GM18519 (cell line): ENCODE results near the gene ATRNL1.

Experiments
- ATAC-seq: cut with Tn5 transposase; IDR thresholded peaks from one replicate; pipeline ENCODE4 v1.9.1; 2021; ENCODE audit warnings: mild to moderate bottlenecking, moderate library complexity; ENCODE audit not compliant: unreplicated experiment, low FRiP score

ATRNL1 gene

DNA sequence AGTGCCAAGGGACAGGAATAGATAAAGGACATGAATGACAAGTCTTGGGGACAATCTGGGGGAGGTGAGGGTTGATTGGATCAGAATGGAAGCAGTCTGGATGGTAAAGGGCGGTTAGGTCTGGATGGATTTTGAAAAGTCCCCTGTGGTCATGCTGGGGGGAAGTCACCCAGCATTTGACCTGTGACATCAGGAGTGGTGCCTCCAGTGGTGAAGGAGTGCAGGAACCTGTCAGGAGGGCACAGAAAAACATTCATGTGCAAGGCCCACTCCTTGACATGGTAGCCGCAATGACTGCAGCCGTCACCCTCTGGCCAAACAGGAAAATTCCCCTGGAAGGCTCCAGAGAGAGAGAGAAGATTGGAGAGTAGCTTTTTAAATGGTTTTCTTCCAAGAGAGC lies 875.1 kb downstream of the ATRNL1 start:
- no peak for ATAC-seq

DNA sequence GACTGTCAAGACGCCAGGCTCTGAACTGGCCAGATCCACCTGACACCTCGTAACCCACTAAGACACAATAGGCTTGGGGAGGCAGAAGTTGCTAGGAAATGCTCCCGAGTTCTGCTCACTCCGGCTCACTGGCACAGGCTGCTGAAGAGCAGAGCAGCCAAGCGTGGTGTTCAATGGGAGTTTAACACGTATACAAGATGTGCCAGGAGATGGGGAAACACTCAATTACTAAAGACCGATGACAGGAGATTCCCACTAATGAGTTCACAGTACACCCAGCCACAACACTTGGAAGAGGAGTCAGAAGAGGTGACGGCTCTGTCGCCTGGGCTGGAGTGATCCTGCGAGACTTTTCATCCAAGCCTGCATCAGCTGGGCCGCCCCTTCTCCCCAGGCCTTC lies 876.4 kb downstream of the ATRNL1 start:
- no peak for ATAC-seq

DNA sequence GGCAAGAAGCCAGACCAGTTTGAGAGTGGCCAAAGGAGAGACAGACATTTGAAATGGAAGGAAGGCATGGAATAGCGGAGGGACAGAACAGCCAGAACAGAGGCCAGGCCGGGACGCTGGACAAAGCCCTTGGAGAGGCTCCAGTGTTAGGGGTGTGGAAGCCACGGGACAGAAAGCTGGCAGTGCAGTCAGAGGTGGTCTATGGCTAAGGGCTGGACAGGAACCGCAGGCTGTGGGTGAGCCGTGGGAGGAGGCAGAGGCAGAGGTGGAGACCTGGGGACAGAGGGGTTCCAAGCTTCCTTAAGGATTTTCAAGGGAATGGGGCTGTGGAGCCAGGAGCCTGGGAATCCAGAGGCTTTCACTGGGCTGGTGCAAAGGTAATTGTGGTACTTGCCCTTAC lies 878.8 kb downstream of the ATRNL1 start:
- no peak for ATAC-seq

DNA sequence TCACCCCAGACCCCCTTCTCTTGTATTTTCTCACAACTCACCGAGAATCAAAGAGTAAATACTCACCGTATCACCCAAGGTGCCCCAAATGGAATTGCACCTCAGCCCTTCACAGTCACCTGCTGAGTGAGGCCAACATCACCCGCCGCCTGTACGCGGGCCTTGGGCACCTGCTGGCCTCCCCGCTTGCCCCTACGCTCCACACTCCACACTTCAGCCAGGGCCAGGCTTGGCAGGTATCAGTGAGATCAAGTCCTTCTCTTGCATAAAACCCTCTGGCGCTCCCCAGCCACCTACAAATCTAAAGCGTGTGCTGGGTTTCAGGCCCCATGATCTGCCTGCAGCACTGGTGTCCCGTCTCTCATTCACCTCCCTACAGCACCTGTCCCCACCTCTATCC lies 879.3 kb downstream of the ATRNL1 start:
- ATAC-seq = no peak

DNA sequence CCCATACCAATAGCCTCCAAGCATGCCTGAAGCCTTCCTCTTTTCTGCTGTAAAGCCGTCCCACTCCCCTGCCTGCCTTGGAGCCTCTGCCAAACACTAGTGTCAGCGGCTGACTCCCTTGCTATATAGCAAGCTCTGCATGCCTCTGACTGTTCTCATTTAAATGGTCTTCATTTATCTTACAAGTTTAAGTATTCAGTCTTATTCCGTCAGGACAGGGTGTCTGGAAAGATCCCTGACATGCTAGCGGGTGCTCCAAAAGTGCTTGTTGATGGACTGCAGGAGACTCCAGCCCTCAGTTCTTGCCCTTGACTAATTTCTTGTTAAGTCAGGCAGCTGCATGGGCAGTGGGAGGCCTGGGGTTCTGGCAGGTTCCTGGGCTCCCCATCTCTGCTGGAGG lies 881.2 kb downstream of the ATRNL1 start:
- ATAC-seq = no peak

DNA sequence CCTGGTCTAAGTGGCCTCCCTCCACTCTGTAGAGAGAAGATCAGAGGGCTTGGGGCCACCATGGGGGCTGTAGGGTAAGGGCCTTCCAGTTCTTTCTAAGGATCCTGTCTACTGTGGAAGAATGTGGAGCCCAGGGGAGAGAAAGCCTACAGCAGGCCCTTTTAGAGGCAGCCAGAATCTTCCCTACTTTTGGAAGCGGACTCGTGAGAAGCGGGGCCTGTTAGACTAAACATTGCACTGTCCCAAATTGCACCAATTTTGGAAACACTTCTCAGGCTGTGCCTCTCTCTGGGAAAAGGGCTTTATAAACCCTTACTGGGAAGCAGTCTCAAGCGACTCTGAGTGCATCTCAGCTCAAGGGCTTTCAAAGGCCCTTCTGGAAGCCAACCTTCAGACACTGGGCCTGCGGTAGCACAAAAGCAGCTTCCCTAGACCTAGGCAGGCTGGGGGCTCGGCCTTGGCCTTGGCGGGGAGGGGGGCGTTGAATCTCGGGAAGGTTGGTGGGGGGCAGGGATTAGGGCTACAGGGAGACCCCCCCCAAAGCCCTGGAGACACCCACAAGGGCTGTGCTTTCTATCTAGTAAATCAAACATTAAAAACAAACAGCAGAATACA lies 881.8 kb downstream of the ATRNL1 start:
- ATAC-seq = no peak

DNA sequence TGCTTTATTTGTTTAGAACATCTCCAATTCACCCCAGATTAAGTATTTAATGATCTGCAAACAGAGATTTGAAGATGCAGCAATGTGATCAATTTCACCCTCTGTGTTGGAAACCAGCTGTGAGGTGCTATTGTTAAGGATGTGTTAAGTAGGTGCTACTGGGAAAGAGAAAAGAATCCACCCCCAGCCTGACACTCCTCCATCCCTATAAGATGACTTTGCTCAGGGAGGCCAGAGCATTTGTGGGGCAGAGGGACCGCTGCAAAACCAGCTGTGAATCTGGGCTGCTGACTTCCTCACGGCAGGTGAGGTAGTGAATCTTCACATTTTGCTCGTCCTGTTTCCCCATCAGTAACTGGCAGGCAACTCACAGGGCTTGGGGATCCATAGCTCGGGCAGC lies 882.3 kb downstream of the ATRNL1 start:
- ATAC-seq = no peak

DNA sequence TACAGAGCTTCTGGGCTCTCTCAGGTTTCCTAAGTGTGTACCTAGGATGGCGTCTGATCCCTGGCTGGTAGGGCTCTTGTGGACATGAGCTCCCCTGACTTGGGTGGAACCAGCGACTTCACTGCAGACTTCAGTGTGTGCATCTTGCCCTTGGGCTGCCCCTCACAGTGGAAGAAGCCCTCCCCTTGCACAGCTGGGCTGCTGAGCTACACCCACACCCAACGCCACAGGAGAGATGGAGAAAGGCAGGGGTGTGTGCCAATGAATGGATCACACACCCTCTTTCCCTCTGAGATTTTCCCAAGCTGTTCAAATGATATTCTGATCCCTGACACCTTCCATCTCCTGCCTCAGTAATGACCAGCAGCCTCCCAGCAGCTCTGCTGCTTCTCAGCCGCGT lies 883.2 kb downstream of the ATRNL1 start:
- ATAC-seq = no peak

DNA sequence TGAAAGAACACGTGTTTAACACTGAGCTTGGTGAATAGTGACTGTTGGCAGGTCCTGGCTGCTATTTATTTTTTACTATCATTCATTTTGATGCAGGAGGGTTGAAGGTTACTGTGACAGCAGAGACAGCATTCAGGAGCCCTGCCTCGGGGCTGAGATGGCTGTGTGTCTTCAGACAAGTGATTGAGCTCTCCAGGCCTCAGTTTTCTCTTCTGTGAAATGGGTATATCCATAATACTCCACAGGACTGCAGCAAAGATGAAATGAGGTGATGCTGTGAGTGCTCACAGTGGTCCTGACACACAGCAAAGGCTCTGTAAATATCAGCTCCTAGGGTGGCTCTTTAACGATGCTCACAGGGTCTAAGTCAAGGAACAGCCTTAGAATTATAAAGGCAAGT lies 884.7 kb downstream of the ATRNL1 start:
- no peak for ATAC-seq

DNA sequence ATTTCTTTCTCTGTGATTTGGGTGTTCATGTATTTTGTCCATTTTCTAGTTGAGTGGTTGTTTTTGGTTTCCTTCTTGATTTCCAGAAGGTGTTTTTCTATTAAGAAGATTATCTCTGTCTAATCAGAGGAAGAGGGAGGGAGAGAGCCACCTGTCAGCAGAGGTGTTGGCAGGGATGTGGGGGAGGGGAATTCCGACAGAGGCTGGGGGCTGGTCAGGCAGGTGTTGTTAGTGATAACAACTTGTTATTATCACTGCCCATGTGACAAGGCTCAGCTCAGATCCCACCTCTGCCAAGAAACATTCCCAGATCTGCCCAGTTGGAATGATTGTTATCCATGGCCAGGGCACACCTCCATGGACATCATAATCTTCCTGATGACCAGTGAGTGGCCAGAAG lies 886.4 kb downstream of the ATRNL1 start:
- ATAC-seq = no peak

DNA sequence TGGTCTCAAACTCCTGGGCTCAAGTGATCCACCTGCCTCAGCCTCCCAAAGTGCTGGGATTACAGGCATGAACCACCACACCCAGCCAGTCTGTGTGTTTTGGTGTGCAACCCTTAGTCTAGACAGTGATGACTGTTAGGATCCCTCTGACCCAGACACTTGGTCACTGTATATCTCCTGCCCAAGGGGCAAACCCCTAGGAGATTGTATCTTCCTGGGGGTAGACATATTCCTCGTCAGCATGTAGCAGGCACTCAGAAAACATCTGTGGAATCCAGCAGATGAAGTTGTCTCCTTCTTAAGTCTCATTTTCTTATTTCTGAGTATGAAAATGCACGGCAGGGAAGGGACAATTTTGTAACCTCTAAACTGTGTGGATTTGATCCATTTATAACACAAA lies 887.3 kb downstream of the ATRNL1 start:
- ATAC-seq = no peak

DNA sequence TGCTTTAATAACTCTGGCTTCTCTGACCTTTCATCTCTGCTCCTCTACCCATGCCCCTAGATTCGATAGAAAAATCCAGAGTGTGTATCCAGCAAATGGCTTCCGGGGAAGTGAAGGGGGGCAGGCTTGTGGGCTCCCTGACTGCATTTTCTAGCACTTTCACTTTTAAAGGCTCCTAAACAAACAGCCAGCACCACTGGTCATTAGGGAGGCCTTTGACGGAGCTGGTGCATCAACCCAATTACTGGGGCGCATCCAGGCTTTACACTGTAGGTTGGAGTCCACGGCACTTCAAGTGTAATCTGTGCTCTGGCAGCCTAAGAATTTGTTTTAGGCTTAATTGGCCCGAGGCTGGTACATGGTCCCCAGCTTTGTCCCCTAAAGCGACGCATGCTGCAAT lies 887.9 kb downstream of the ATRNL1 start:
- no peak for ATAC-seq

DNA sequence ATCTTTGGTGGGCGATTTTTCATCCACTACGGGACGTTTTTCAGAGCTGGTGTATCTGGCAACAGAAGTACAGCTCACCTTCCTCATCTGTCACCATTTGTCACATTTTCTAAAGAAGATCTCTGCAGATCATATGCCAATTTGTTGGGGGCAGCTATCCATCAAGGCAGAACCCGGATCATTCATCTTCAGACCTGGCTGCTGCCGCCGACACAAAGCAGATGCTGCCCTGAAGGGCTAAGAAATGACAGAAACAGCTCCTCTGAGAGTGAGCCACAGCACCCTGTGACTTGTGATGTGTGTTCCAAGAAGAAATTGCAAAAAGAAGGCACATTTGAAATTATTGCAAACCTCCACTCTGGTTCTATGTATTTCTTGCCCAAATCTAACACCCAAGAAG lies 888.9 kb downstream of the ATRNL1 start:
- no peak for ATAC-seq

DNA sequence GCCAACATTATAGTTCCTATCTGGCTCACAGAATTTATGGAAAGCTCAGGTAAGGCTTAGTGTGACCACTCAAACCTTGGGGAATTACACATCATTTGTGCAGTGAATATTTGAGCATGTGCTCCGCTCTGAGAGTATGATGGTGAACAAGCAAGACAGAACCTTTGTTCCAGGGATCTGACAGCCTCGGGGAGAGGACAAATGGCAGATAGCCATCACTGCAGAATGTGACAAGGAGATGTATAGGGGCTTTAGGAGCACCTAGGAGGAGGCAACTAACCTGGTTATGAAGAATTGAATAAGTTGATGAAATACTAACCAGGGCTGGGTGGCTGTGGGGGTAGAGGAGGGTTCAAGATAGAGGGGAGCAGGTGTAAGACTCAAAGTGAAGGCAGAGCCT lies 889.4 kb downstream of the ATRNL1 start:
- no peak for ATAC-seq

DNA sequence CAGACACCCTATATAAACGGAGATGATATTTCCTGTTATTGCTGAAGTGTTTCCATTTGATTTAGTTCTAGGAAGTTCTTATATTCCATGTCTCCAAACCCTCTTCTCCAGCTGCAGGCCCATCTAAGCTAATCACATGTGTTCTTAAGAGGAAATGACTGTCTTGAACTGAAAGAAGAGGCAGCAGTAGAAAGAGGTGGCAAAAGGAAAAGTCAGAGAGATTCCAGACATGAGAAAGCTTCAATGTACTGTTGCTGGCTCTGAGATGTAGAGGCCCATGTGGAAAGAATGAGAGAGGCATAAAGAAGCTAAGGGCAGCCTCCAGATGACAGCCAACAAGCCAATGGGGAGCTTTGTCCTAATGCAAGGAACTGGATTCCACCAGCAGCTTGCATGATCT lies 892.6 kb downstream of the ATRNL1 start:
- ATAC-seq = no peak

DNA sequence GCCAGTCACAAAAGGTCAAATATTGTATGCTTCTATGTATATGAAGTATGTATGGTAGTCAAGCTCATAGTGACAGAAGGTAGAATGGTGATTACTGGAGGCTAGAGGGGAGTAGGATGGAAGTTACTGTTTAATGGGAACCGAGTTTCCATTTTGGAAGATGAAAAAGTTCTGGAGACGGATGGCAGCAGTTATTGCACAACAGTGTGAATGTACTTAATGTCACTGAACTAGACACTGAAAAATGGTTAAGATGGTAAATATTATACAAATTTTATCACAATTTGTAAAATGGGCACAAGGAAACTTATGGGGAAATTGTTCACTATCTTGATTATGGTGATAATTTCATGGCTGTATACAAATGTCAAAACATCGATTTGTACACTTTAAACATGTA lies 895.2 kb downstream of the ATRNL1 start:
- ATAC-seq = no peak

DNA sequence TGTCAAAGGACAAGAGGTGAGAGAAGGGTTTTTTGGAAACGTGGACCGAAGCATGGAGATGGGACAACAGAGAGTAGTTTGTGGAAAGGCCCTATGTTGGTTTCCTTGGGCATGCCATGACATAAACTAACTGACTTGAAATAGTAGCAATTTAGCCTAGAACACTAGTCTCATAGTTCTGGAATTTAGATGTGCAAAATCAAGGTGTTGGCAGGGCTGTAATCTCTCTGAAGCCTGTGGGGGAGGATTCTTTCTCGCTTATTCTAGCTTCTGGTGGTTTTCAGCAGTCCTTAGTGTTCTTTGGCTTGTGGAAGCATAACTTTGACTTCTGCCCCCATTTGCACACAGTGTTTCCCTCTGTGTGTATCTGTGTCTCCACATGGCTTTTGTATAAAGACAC lies 896.5 kb downstream of the ATRNL1 start:
- ATAC-seq = no peak

DNA sequence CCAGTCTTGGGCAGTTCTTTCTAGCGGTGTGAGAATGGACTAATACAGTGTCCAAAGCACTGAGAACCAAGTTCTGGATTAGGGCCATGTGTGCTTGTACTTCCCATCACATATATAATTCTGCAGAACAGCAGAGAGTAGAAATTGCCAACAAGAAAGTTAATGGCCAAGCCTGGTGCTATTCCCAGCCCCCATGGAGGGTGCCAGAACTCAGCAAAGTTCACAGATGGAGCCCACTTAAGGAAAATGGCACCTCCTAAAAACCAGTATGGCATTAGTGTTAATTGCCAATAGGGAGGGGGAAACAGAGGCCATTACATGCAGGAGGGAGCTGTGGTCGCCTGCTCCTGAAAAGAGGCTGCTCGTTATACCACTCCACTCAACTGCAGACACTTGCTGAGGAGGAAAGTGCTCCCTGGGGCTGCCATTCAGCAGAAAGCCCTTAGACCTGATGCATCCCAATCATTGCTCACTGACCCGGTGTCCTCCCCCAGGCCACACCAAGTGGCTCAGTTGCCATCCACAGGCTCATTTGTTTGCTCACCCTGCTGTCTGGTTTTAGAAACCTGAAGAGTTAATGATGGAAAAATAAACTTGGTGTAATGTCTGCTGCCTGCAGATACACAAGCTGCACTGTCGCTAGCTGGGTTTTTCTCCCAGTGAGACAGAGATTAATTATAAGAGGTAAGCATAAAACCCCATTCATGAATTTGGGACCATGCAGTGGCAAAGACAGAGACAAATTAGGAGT lies 899.2 kb downstream of the ATRNL1 start:
- ATAC-seq = no peak

DNA sequence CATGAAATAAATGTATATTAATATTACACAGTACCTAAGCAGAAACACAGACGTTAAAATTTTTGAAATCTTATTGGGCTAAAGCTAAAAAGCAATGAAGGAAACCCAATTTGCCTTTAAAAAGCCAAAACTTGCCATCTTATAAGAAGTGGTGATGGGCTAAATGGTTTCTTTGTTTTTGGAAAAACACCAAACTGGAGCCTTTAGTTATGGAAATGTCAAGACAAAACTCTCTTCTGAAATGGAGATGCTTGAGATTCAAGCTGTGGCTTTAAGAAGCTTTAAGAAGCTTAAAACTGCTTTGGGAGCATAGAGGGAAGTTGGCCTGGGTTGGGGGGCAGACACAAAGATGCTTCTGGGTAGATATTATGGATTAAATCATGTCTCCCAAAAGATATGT lies 902.9 kb downstream of the ATRNL1 start:
- no peak for ATAC-seq

DNA sequence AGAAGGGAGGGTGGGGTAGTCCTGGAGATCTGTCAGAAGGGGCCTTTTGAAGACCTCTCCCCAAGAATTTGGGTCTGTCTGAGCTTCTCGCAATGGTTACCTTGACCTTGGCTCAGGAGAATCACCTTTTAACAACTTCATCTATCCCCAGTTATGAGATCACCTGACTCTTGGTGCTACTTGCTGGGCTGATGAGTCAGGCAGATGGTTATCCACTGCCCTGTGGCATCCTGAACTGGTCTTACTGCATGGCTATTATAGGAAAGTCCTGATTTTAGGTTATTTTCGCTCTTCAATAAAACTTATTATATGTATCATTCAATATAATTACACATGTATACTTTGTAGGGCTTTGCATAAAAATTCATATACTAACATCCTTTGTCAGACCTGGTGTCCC lies 905.1 kb downstream of the ATRNL1 start:
- ATAC-seq = no peak
